GM06990 (cell line): ENCODE measurements around the gene CASZ1.

Source experiments
- DNase-seq: peaks from one replicate; pipeline ENCODE4 v3.0.0-alpha.2; 2011; ENCODE audit not compliant: insufficient read length; ENCODE audit errors: extremely low read depth
- H3K27me3 ChIP-seq: replicated peaks from 2 replicates; pipeline ENCODE4 v1.6.0; 2011; ENCODE audit warnings: low read length; ENCODE audit not compliant: control insufficient read depth, insufficient read depth
- H3K36me3 ChIP-seq: 2 replicates; pipeline ENCODE4 v1.5.1; 2011; ENCODE audit warnings: low read length; ENCODE audit not compliant: control insufficient read depth, insufficient read depth
- H3K4me3 ChIP-seq: replicated peaks from 2 replicates; pipeline ENCODE4 v1.5.1; 2011; ENCODE audit warnings: low read depth, mild to moderate bottlenecking, control low read depth, low read length
- CTCF ChIP-seq: IDR thresholded peaks from 2 replicates; pipeline ENCODE4 v1.5.1; 2011; ENCODE audit warnings: low read length, control low read depth, mild to moderate bottlenecking, inconsistent platforms; ENCODE audit not compliant: insufficient read depth, poor library complexity, severe bottlenecking

Gene CASZ1

GRCh38 chr1:10652626-10653025 lies 143.8 kb downstream of the CASZ1 start:
- TF ChIP-seq CTCF = no peak
- no peak for DNase-seq
- H3K36me3 ChIP-seq = no peaks in the 10 kb centered on the region; the same call in 1 of the 2 replicates

GRCh38 chr1:10651793-10652192 lies 144.7 kb downstream of the CASZ1 start:
- no peak for TF ChIP-seq CTCF
- no peak overlapping the region for H3K4me3 ChIP-seq
- DNase-seq = no peak
- no peaks in the 10 kb centered on the region; the same call in 1 of the 2 replicates for H3K36me3 ChIP-seq
- no peaks in the 10 kb centered on the region for H3K27me3 ChIP-seq

More at GRCh38 chr1:10652626-10653025, 143.8 kb downstream of the CASZ1 start:
- Histone ChIP-seq H3K27me3 (no peaks in the 10 kb centered on the region), H3K4me3 (no peak overlapping the region)

- TF ChIP-seq CTCF = no peak
- H3K4me3 ChIP-seq = no peak overlapping the region
- no peaks in the 10 kb centered on the region; the same call in 1 of the 2 replicates for H3K36me3 ChIP-seq
- DNase-seq = no peak
- no peaks in the 10 kb centered on the region for H3K27me3 ChIP-seq
Measured at GRCh38 chr1:10651389-10651766, 145.1 kb downstream of the CASZ1 start.

- Histone ChIP-seq H3K27me3 (no peaks in the 10 kb centered on the region), H3K4me3 (no peak overlapping the region), H3K36me3 (no peaks in the 10 kb centered on the region; the same call in 1 of the 2 replicates)
- TF ChIP-seq CTCF = no peak
- no peak for DNase-seq
Measured at GRCh38 chr1:10650556-10651388, 145.7 kb downstream of the CASZ1 start.

- no peak for TF ChIP-seq CTCF
- Histone ChIP-seq H3K27me3 (no peaks in the 10 kb centered on the region), H3K4me3 (no peak overlapping the region), H3K36me3 (no peaks in the 10 kb centered on the region; the same call in 1 of the 2 replicates)
- no peak for DNase-seq
Measured at GRCh38 chr1:10649517-10650201, 146.8 kb downstream of the CASZ1 start.
